Astrocyte (in vitro differentiated cells and primary cell): Measurements from ENCODE around the gene ADGRF1. TPM values are rescaled to one million over a fixed set of nuclear protein-coding genes. Genes with fewer than 3 reads are reported as not detected.

Experiments used
- DNase-seq: peaks from one replicate; pipeline ENCODE4 v3.0.0-alpha.2; 2010; ENCODE audit warnings: low read depth
- FAIRE-seq: peaks from 2 replicates; lab custom pipeline; 2011; peaks lifted over from hg19 to GRCh38; lab: Jason Lieb, UNC
- H2AFZ ChIP-seq: 2 replicates; pipeline ENCODE4 v1.6.0; 2012; ENCODE audit warnings: low read depth, low read length, inconsistent platforms
- H3K27ac ChIP-seq: 2 replicates; pipeline ENCODE4 v1.5.1; 2011; ENCODE audit warnings: low read depth, low read length, inconsistent platforms
- H3K27me3 ChIP-seq: 2 replicates; pipeline ENCODE4 v1.6.0; 2011; ENCODE audit warnings: low read length, inconsistent platforms; ENCODE audit not compliant: insufficient read depth
- H3K36me3 ChIP-seq: 2 replicates; pipeline ENCODE4 v1.5.1; 2011; ENCODE audit warnings: low read length, inconsistent platforms; ENCODE audit not compliant: insufficient read depth
- H3K4me1 ChIP-seq: 2 replicates; pipeline ENCODE4 v1.5.1; 2011; ENCODE audit warnings: low read length, inconsistent platforms; ENCODE audit not compliant: insufficient read depth
- H3K4me2 ChIP-seq: 2 replicates; pipeline ENCODE4 v1.6.0; 2012; ENCODE audit warnings: low read length, inconsistent platforms
- H3K4me3 ChIP-seq: 2 replicates; pipeline ENCODE4 v1.5.1; 2011; ENCODE audit warnings: low read depth, mild to moderate bottlenecking, low read length, inconsistent platforms; ENCODE audit not compliant: insufficient read depth
- H3K79me2 ChIP-seq: 2 replicates; pipeline ENCODE4 v1.6.0; 2012; ENCODE audit warnings: mild to moderate bottlenecking, low read length, inconsistent platforms; ENCODE audit not compliant: insufficient read depth
- H3K9ac ChIP-seq: 2 replicates; pipeline ENCODE4 v1.6.0; 2012; ENCODE audit warnings: mild to moderate bottlenecking, low read length, inconsistent platforms
- H3K9me3 ChIP-seq: 2 replicates; pipeline ENCODE4 v1.5.1; 2012; ENCODE audit warnings: low read depth, mild to moderate bottlenecking, low read length, inconsistent platforms; ENCODE audit not compliant: insufficient read depth
- H4K20me1 ChIP-seq: 2 replicates; pipeline ENCODE4 v1.6.0; 2012; ENCODE audit warnings: low read length, inconsistent platforms; ENCODE audit not compliant: insufficient read depth
- H3K27ac Mint-ChIP-seq: one replicate; pipeline ENCODE4 v1.8.0; 2021; ENCODE audit warnings: mild to moderate bottlenecking, mixed read lengths; ENCODE audit not compliant: unreplicated experiment
- H3K27me3 Mint-ChIP-seq: one replicate; pipeline ENCODE4 v1.8.0; 2021; ENCODE audit warnings: low read depth, mixed read lengths; ENCODE audit not compliant: unreplicated experiment
- H3K36me3 Mint-ChIP-seq: one replicate; pipeline ENCODE4 v1.8.0; 2021; ENCODE audit warnings: low read depth, mixed read lengths; ENCODE audit not compliant: unreplicated experiment
- H3K4me1 Mint-ChIP-seq: one replicate; pipeline ENCODE4 v1.8.0; 2021; ENCODE audit warnings: low read depth, mixed read lengths; ENCODE audit not compliant: unreplicated experiment
- H3K4me3 Mint-ChIP-seq: one replicate; pipeline ENCODE4 v1.8.0; 2021; ENCODE audit warnings: mild to moderate bottlenecking, moderate library complexity, mixed read lengths; ENCODE audit not compliant: unreplicated experiment
- H3K9me3 Mint-ChIP-seq: one replicate; pipeline ENCODE4 v1.8.0; 2021; ENCODE audit warnings: mild to moderate bottlenecking, mixed read lengths; ENCODE audit not compliant: unreplicated experiment
- CTCF ChIP-seq: IDR thresholded peaks from 2 replicates; pipeline ENCODE4 v1.5.1; 2011; ENCODE audit warnings: low read depth, mild to moderate bottlenecking, inconsistent platforms, low read length, moderate library complexity; ENCODE audit not compliant: insufficient read depth
- EZH2 ChIP-seq: IDR thresholded peaks from 2 replicates; pipeline ENCODE4 v1.6.1; 2012; ENCODE audit warnings: mild to moderate bottlenecking, low read length, inconsistent platforms; ENCODE audit not compliant: insufficient read depth
- total RNA-seq: library from RNA; stranded (reverse); gene quantifications from 2 replicates; pipeline ENCODE4 v1.2.1, GENCODE V29; 2021

Gene ADGRF1
- total RNA-seq, 1 donor from 2014 or later: 0.25 TPM

- H3K36me3 Mint-ChIP-seq: no peaks in the 10 kb centered on the region
Measured at GRCh38 chr6:47070461-47070860, 28.3 kb upstream of the ADGRF1 start.

GRCh38 chr6:47069156-47069555 is 27.0 kb upstream of the ADGRF1 start:
- no peak overlapping the region for H3K9ac ChIP-seq
- H3K4me2 ChIP-seq: no peak overlapping the region
- no peaks in the 10 kb centered on the region for H3K27me3 ChIP-seq
- Mint-ChIP-seq H3K27me3 (no peaks in the 10 kb centered on the region), H3K27ac (no peak overlapping the region), H3K9me3 (no peaks in the 10 kb centered on the region), H3K36me3 (no peaks in the 10 kb centered on the region), H3K4me3 (no peak overlapping the region), H3K4me1 (no peaks in the 10 kb centered on the region)
- no peak overlapping the region for H2AFZ ChIP-seq
- no peaks in the 10 kb centered on the region for H3K9me3 ChIP-seq
- no peak overlapping the region for H3K4me3 ChIP-seq
- DNase-seq (peak; percentile 11), FAIRE-seq (no peak)
- no peak overlapping the region for H3K27ac ChIP-seq
- no peaks in the 10 kb centered on the region for H3K79me2 ChIP-seq
- H3K4me1 ChIP-seq: no peaks in the 10 kb centered on the region
- H3K36me3 ChIP-seq: no peaks in the 10 kb centered on the region
- TF ChIP-seq EZH2: no peak
- no peak for TF ChIP-seq CTCF
- no peaks in the 10 kb centered on the region for H4K20me1 ChIP-seq

More at GRCh38 chr6:47070461-47070860, 28.3 kb upstream of the ADGRF1 start:
- no peak overlapping the region for H3K4me3 Mint-ChIP-seq
- TF ChIP-seq EZH2 (no peak), CTCF (no peak)
- DNase-seq (no peak), FAIRE-seq (no peak)
- H3K27me3 ChIP-seq: no peaks in the 10 kb centered on the region
- H3K9me3 Mint-ChIP-seq: peaks cover 2% of the 10 kb centered on the region
- H3K4me1 Mint-ChIP-seq: no peaks in the 10 kb centered on the region
- no peak overlapping the region for H3K4me3 ChIP-seq
- H3K4me1 ChIP-seq: no peaks in the 10 kb centered on the region
- H3K27ac ChIP-seq: no peak overlapping the region
- no peaks in the 10 kb centered on the region for H3K36me3 ChIP-seq
- H4K20me1 ChIP-seq: no peaks in the 10 kb centered on the region
- H3K79me2 ChIP-seq: no peaks in the 10 kb centered on the region
- H3K27ac Mint-ChIP-seq: no peak overlapping the region
- no peak overlapping the region for H3K9ac ChIP-seq
- no peak overlapping the region for H3K4me2 ChIP-seq
- H3K27me3 Mint-ChIP-seq: no peaks in the 10 kb centered on the region
- H3K9me3 ChIP-seq: no peaks in the 10 kb centered on the region
- H2AFZ ChIP-seq: no peak overlapping the region

GRCh38 chr6:47066418-47066817 is 24.3 kb upstream of the ADGRF1 start:
- no peaks in the 10 kb centered on the region for H3K79me2 ChIP-seq
- no peak overlapping the region for H3K4me2 ChIP-seq
- no peaks in the 10 kb centered on the region for H3K36me3 ChIP-seq
- FAIRE-seq: no peak
- H3K9me3 ChIP-seq: no peaks in the 10 kb centered on the region
- no peak overlapping the region for H3K4me3 ChIP-seq
- TF ChIP-seq CTCF (no peak), EZH2 (no peak)
- no peaks in the 10 kb centered on the region for H3K4me1 ChIP-seq
- H3K4me1 Mint-ChIP-seq: peaks cover 6% of the 10 kb centered on the region
- peaks cover 4% of the 10 kb centered on the region for H3K9me3 Mint-ChIP-seq
- H3K36me3 Mint-ChIP-seq: peaks cover 2% of the 10 kb centered on the region
- H3K4me3 Mint-ChIP-seq: no peak overlapping the region
- DNase-seq: no peak
- H3K9ac ChIP-seq: no peak overlapping the region
- no peaks in the 10 kb centered on the region for H3K27me3 Mint-ChIP-seq
- no peak overlapping the region for H3K27ac ChIP-seq
- no peaks in the 10 kb centered on the region for H4K20me1 ChIP-seq
- no peaks in the 10 kb centered on the region for H3K27me3 ChIP-seq
- no peak overlapping the region for H2AFZ ChIP-seq
- no peak overlapping the region for H3K27ac Mint-ChIP-seq
